ENCODE data around the gene TRIOBP. TPM values are rescaled to one million over a fixed set of nuclear protein-coding genes. Genes with fewer than 3 reads are reported as not detected.

Gene TRIOBP
- total RNA-seq, 1 donor from 2014 or later, result 32.9 TPM

DNA sequence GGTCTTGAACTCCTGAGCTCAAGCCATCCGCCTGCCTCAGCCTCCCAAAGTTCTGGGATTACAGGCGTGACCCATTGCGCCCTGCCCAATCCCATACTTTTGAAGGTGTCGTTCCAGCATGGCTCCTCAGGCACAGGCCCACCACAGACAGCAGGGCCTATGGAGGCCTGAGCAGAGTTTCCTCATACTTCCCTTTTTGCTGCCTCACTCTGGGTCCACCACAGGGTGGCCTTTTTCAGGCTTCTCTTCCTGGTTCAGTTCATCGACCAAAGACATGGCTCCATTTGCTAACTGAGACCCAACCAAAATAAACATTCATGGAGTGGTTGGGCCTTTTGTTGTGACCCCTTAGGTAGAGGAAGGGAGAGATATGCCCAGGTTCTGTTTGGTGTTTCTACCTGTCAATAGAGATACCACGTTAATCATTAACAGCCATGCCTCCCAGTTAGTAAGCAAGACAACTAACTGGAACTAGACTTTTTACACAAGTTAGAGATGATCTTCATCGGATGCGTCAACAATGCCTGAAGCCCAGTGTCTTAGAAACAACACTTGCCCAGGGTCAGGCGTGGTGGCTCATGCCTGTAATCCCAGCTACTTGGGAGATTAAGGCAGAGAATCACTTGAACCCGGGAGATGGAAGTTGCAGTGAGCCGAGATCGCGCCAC is 35.1 kb downstream of the TRIOBP start:
- Mint-ChIP-seq H3K4me3 (no peak overlapping the region), H3K9me3 (no peaks in the 10 kb centered on the region), H3K27ac (no peak overlapping the region), H3K4me1 (ENCODE audit: low read depth) (no peaks in the 10 kb centered on the region), H3K36me3 (ENCODE audit: low read depth) (no peaks in the 10 kb centered on the region), H3K27me3 (ENCODE audit: insufficient read depth) (no peaks in the 10 kb centered on the region)
- intact Hi-C loops (cut with micrococcal nuclease), result no loop called here
- no peak for DNase-seq (ENCODE audit: low spot score)

DNA sequence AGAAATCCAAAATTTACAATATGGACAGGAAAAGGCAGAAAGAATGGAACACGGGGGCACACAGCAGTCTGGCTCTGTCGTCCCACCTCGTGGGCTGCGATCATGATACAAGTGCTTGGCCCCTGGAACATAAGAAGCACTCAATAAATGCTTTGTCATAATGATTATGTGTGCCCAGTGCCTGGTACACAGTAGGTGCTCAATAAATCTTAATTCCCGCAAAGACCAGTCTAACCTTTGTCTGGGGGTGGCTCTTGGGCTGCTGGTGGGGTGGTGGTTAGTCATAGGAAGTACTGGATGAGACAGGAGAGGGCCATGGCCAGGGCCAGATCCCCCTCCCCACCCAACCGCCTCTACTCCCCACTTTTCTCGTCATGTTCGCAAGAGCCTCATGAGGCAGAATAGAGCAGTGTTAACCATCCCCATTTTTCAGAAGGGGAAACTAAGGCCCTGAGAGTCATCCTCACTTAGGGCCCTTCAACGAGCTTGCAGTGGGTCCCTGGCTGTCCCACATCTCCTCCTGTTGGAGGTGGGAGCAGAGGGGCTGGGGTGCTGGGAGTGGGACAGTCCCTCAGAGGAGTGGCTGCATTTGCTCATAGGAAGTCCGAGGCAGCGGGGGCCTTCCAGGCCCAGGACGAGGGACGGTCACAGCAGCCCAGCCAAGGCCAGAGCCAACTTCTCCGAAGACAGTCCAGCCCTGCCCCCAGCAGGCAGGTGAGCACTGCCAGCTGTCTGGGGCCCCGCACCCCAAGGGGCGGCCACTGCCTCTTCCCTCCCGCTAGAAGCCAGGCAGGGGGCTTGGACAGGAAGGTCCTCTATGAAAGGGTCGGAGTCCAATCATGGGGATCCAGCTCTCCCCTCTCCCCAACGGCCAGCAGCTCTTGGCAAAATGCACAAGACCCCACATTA is 36.1 kb downstream of the TRIOBP start:
- H3K4me3 Mint-ChIP-seq, result no peak overlapping the region
- no peak for DNase-seq (ENCODE audit: low spot score)
- no peak overlapping the region for H3K27ac Mint-ChIP-seq
- intact Hi-C loops (cut with micrococcal nuclease), result no loop called here
- H3K4me1 Mint-ChIP-seq (ENCODE audit: low read depth), result no peaks in the 10 kb centered on the region
- H3K9me3 Mint-ChIP-seq, result no peaks in the 10 kb centered on the region
- no peaks in the 10 kb centered on the region for H3K27me3 Mint-ChIP-seq (ENCODE audit: insufficient read depth)
- no peaks in the 10 kb centered on the region for H3K36me3 Mint-ChIP-seq (ENCODE audit: low read depth)

GRCh38 chr22:37733625-37734401 is 37.0 kb downstream of the TRIOBP start:
- Mint-ChIP-seq H3K4me1 (ENCODE audit: low read depth) (no peaks in the 10 kb centered on the region), H3K4me3 (no peak overlapping the region), H3K9me3 (no peaks in the 10 kb centered on the region), H3K27me3 (ENCODE audit: insufficient read depth) (no peaks in the 10 kb centered on the region), H3K36me3 (ENCODE audit: low read depth) (no peaks in the 10 kb centered on the region), H3K27ac (no peak overlapping the region)
- intact Hi-C loops (cut with micrococcal nuclease), result no loop called here
- no peak for DNase-seq (ENCODE audit: low spot score)

DNA sequence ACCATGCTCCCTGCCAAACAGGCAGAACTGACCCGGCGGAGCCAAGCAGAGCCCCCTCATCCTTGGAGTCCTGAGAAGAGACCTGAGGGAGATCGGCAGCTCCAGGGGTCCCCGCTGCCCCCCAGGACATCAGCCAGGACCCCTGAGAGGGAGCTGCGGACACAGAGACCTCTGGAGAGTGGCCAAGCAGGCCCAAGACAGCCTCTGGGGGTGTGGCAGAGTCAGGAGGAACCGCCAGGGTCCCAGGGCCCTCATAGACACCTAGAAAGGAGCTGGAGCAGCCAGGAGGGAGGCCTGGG is 37.5 kb downstream of the TRIOBP start:
- Mint-ChIP-seq H3K27ac (no peak overlapping the region), H3K27me3 (ENCODE audit: insufficient read depth) (no peaks in the 10 kb centered on the region), H3K4me3 (no peak overlapping the region), H3K9me3 (no peaks in the 10 kb centered on the region), H3K4me1 (ENCODE audit: low read depth) (no peaks in the 10 kb centered on the region), H3K36me3 (ENCODE audit: low read depth) (no peaks in the 10 kb centered on the region)
- intact Hi-C loops (cut with micrococcal nuclease), result no loop called here
- DNase-seq (ENCODE audit: low spot score), result no peak

DNA sequence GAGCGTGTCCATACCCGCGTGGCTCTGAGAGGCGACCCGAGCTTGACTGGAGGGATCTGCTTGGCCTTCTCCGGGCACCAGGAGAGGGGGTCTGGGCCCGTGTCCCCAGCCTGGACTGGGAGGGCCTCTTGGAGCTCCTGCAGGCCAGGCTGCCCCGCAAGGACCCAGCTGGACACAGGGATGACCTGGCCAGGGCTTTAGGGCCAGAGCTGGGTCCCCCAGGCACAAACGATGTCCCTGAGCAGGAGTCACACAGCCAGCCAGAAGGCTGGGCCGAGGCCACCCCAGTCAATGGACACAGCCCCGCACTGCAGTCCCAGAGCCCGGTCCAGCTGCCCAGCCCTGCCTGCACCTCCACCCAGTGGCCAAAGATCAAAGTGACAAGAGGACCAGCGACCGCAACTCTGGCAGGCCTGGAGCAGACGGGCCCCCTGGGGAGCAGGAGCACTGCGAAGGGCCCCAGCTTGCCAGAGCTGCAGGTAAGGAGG is 38.2 kb downstream of the TRIOBP start:
- Mint-ChIP-seq H3K27ac (no peak overlapping the region), H3K27me3 (ENCODE audit: insufficient read depth) (no peaks in the 10 kb centered on the region), H3K4me3 (no peak overlapping the region), H3K36me3 (ENCODE audit: low read depth) (no peaks in the 10 kb centered on the region), H3K4me1 (ENCODE audit: low read depth) (no peaks in the 10 kb centered on the region), H3K9me3 (no peaks in the 10 kb centered on the region)
- DNase-seq (ENCODE audit: low spot score), result no peak
- intact Hi-C loops (cut with micrococcal nuclease), result no loop called here

DNA sequence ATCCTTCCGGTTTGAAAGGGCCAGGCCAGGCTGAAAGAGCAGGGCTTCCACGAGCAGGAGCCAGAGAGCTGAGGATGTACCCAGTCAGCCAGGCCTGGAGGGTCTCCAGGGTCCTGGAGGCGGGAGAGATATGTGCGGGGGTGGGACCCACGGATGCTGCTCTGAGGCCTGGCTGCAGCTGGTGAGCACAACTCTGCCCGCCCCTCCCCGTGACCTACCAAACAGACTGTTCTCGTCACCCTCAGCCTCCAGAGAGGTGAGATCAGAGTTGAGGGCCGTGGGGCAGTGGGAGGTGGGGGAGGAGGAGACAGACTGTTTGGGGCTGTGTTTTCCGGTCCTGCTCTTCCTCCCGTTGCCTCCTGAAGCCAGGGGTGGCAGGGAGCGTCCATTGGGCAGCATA is 42.2 kb downstream of the TRIOBP start:
- H3K27ac Mint-ChIP-seq, result no peak overlapping the region
- no peaks in the 10 kb centered on the region for H3K27me3 Mint-ChIP-seq (ENCODE audit: insufficient read depth)
- H3K4me3 Mint-ChIP-seq, result no peak overlapping the region
- peaks cover 8% of the 10 kb centered on the region for H3K4me1 Mint-ChIP-seq (ENCODE audit: low read depth)
- intact Hi-C loops (cut with micrococcal nuclease), result no loop called here
- H3K9me3 Mint-ChIP-seq, result no peaks in the 10 kb centered on the region
- no peak for DNase-seq (ENCODE audit: low spot score)
- H3K36me3 Mint-ChIP-seq (ENCODE audit: low read depth), result peaks cover 3% of the 10 kb centered on the region

- Mint-ChIP-seq H3K4me3 (no peak overlapping the region), H3K9me3 (no peaks in the 10 kb centered on the region), H3K27ac (no peak overlapping the region), H3K27me3 (ENCODE audit: insufficient read depth) (no peaks in the 10 kb centered on the region), H3K36me3 (ENCODE audit: low read depth) (peaks cover 3% of the 10 kb centered on the region), H3K4me1 (ENCODE audit: low read depth) (peaks cover 12% of the 10 kb centered on the region)
- intact Hi-C loops (cut with micrococcal nuclease), result loop anchor here (10.0 kb wide), 1 partner anchor 205 kb away; no protein-coding TSS in a partner anchor
- no peak for DNase-seq (ENCODE audit: low spot score)
Observed at GRCh38 chr22:37739611-37740049, 42.8 kb downstream of the TRIOBP start.

DNA sequence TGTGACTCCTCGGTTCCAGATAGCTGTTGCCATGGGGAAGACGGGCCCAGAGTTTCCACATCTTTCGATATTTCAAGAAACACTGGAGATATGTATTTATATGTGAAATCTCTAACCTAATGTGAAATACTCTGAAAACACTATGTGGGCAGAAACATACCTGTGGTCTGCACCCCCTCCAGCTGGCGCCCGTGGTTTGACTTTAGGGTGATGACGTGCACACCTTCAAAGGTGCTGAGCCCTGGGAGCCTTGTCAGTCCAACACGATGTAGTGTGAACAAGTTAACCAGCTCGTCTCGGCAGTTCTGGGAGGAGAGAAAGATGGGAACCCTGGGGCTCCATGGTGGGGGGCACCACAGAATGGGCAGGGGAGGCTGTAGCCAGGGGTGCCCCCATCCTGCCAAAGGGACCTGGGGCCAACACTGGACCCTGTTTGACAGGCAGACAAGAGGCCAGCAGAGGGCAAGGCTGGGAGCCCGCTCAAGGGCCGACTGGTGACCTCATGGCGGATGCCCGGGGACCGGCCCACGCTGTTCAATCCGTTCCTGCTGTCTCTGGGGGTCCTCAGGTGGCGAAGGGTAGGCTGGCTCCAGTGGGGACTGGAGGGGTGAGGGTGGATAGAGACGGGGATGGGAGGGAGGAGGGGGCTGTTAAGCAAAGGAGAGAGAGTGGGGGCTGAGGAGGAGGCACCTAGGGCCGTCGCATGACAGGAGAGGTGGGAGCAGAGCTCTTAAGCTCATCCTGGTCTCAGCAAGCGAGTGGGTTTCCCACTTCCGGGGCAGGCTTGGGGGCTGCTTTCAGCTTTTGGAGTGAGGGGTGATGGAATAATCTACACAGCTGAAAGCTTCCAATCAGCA is 43.8 kb downstream of the TRIOBP start:
- peaks cover 3% of the 10 kb centered on the region for H3K36me3 Mint-ChIP-seq (ENCODE audit: low read depth)
- H3K27ac Mint-ChIP-seq, result no peak overlapping the region
- no peaks in the 10 kb centered on the region for H3K27me3 Mint-ChIP-seq (ENCODE audit: insufficient read depth)
- no peak for DNase-seq (ENCODE audit: low spot score)
- H3K9me3 Mint-ChIP-seq, result no peaks in the 10 kb centered on the region
- no peak overlapping the region for H3K4me3 Mint-ChIP-seq
- H3K4me1 Mint-ChIP-seq (ENCODE audit: low read depth), result peaks cover 19% of the 10 kb centered on the region
- intact Hi-C loops (cut with micrococcal nuclease), result loop anchor here (10.0 kb wide), 1 partner anchor 206 kb away; no protein-coding TSS in a partner anchor

DNA sequence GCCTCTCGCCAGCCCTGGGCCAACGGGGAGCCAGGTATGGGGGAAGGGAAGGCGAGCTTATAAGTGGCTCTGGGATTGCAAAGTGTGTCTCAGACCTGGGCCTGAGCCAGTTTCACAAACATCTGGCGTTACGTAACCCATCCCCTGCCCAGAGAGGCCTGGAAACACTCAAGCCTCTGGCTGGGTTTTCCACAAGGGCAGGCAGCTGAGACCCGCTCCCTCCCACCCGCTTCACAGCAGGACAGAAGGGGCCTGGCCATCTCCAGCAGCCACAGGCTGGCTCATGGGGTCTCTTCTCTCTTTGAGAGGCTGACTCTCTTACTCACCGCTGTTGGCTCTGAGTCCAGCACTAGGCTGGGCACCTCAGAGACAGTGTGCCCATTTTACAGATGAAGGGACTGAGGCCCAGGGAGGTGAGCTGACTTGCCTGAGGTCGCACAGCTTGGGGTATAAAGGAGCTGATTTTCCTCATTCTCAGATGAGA is 44.5 kb downstream of the TRIOBP start:
- Mint-ChIP-seq H3K4me1 (ENCODE audit: low read depth) (peaks cover 19% of the 10 kb centered on the region), H3K9me3 (no peaks in the 10 kb centered on the region), H3K27me3 (ENCODE audit: insufficient read depth) (no peaks in the 10 kb centered on the region), H3K27ac (no peak overlapping the region), H3K4me3 (no peak overlapping the region), H3K36me3 (ENCODE audit: low read depth) (peaks cover 3% of the 10 kb centered on the region)
- intact Hi-C loops (cut with micrococcal nuclease), result loop anchor here (10.0 kb wide), 1 partner anchor 207 kb away; no protein-coding TSS in a partner anchor
- no peak for DNase-seq (ENCODE audit: low spot score)

- no peak overlapping the region for H3K27ac Mint-ChIP-seq
- H3K27me3 Mint-ChIP-seq (ENCODE audit: insufficient read depth), result no peaks in the 10 kb centered on the region
- peaks cover 20% of the 10 kb centered on the region for H3K4me1 Mint-ChIP-seq (ENCODE audit: low read depth)
- H3K9me3 Mint-ChIP-seq, result no peaks in the 10 kb centered on the region
- peaks cover 3% of the 10 kb centered on the region for H3K36me3 Mint-ChIP-seq (ENCODE audit: low read depth)
- no peak for DNase-seq (ENCODE audit: low spot score)
- no peak overlapping the region for H3K4me3 Mint-ChIP-seq
- intact Hi-C loops (cut with micrococcal nuclease), result loop anchor here (10.0 kb wide), 1 partner anchor 208 kb away; no protein-coding TSS in a partner anchor
Observed at GRCh38 chr22:37742376-37743171, 45.7 kb downstream of the TRIOBP start.

GRCh38 chr22:37744589-37744988 is 47.7 kb downstream of the TRIOBP start:
- H3K9me3 Mint-ChIP-seq, result no peaks in the 10 kb centered on the region
- no peak overlapping the region for H3K27ac Mint-ChIP-seq
- DNase-seq (ENCODE audit: low spot score), result no peak
- peaks cover 25% of the 10 kb centered on the region for H3K4me1 Mint-ChIP-seq (ENCODE audit: low read depth)
- H3K36me3 Mint-ChIP-seq (ENCODE audit: low read depth), result peaks cover 5% of the 10 kb centered on the region
- peak overlapping the region; percentile 60 for H3K4me3 Mint-ChIP-seq
- intact Hi-C loops (cut with micrococcal nuclease), result loop anchor here (10.0 kb wide), 1 partner anchor 210 kb away; no protein-coding TSS in a partner anchor
- H3K27me3 Mint-ChIP-seq (ENCODE audit: insufficient read depth), result no peaks in the 10 kb centered on the region
